Lower leg skin (tissue), 4 donors: ENCODE measurements around the gene MYD88. TPM values are rescaled to one million over a fixed set of nuclear protein-coding genes. Genes with fewer than 3 reads are reported as not detected.

ENCODE experiments used
- DNase-seq, 2 donors: peaks; one replicate each; pipeline ENCODE4 v3.0.0-alpha.2; 2019; ENCODE audit warnings: low spot score in 2 of 2
- H3K4me3 ChIP-seq: fragments of 200-600 bp; sonication (generic); 2 replicates; pipeline ENCODE4 v1.5.1; 2017; ENCODE audit warnings: mild to moderate bottlenecking, low read depth; ENCODE audit not compliant: poor library complexity, severe bottlenecking
- POLR2A ChIP-seq, 2 donors: fragments of 450-650 bp; IDR thresholded peaks; one replicate each; pipeline ENCODE4 v1.6.1; 2016 to 2017; ENCODE audit warnings: antibody characterized with exemption in 2 of 2, mild to moderate bottlenecking in 1 of 2, moderate library complexity in 1 of 2
- WGBS, 2 donors: methylation state at CpG; one replicate each; pipeline ENCODE4 v1.1.5; 2018; 5-methylcytosine and 5-hydroxymethylcytosine counted together
- intact Hi-C: fragments of 100-400 bp; cut with DNase I; formaldehyde crosslinking; loops from one replicate; pipeline ENCODE4 v1.15.0; 2023; ENCODE audit warnings: low total_unique reads
- total RNA-seq, 4 donors: library from RNA; depleted of rRNA; stranded (reverse); fragments of >200 nt; gene quantifications; one replicate each; pipeline ENCODE4 v1.1.0, GENCODE V29; 2016
- TF ChIP-seq, protein P1 (sequence below), 3 donors: fragments of 450-650 bp; IDR thresholded peaks; one replicate each; pipeline ENCODE4 v1.5.1; 2016; ENCODE audit warnings: antibody characterized with exemption in 3 of 3, mild to moderate bottlenecking in 3 of 3, moderate library complexity in 2 of 3

MYD88 gene
- total RNA-seq, 4 donors from 2014 or later: 22.9 to 32.2 (median 23.6) TPM

DNA sequence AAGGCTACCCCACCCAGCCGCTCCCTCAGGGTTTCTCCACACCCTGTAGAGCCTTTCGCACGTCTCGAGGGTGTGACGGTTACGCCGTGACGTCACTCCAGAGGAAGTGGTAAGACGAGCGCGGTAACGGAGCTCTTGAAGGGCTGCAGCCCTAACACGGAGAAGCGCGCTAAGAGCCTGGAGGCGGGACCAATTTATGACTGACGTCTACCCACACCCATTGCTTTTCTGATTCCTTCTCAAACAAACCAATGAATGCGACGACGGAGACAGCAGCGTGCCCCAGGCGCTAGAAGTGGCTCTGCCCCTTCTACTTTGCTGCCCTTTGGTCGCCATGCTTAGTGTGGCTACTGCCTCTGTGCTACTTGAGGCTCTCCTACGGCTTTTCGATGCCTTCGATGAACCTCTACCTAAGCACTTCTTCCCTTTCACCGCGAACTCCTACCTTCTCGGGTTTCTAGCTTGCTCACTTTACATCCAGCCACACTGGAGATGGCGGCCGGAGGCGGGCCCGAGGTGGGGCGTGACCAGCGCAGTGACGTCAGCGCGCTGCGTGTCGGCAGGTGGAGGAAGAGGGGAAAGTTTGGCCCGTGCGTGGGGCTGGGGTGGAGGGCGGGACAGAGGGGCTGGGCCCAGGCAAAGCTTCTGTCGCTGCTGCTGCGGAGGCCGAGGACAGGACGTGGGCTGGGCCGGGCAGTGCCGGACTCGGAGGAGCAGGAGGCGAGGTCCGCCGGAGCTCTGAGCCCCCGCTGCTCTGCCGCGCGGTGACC, 26.7 kb downstream of the MYD88 start, which contains the start of gene OXSR1:
Gene OXSR1 (plus strand): TSS at position 586 of the 770 bp plus-strand sequence. CDS start 340 bp downstream, outside the sequence.
- peak within 1 kb of the TSS; percentile 94 for H3K4me3 ChIP-seq
- intact Hi-C loops: loop anchor here (5.0 kb wide), 1 partner anchor 558 kb away; no protein-coding TSS in a partner anchor
- WGBS, 2 donors: 0 to 1% methylated on average over 50 to 52 of the region's 57 CpGs
- TF ChIP-seq, protein P1, sequence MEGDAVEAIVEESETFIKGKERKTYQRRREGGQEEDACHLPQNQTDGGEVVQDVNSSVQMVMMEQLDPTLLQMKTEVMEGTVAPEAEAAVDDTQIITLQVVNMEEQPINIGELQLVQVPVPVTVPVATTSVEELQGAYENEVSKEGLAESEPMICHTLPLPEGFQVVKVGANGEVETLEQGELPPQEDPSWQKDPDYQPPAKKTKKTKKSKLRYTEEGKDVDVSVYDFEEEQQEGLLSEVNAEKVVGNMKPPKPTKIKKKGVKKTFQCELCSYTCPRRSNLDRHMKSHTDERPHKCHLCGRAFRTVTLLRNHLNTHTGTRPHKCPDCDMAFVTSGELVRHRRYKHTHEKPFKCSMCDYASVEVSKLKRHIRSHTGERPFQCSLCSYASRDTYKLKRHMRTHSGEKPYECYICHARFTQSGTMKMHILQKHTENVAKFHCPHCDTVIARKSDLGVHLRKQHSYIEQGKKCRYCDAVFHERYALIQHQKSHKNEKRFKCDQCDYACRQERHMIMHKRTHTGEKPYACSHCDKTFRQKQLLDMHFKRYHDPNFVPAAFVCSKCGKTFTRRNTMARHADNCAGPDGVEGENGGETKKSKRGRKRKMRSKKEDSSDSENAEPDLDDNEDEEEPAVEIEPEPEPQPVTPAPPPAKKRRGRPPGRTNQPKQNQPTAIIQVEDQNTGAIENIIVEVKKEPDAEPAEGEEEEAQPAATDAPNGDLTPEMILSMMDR (IDR thresholded peaks at IDR 0.05): peak in 1 of 3 donors; percentile 6
- TF ChIP-seq POLR2A (IDR thresholded peaks at IDR 0.05): peak in 1 of 2 donors; percentile 39
- DNase-seq: peak; percentile 100

DNA sequence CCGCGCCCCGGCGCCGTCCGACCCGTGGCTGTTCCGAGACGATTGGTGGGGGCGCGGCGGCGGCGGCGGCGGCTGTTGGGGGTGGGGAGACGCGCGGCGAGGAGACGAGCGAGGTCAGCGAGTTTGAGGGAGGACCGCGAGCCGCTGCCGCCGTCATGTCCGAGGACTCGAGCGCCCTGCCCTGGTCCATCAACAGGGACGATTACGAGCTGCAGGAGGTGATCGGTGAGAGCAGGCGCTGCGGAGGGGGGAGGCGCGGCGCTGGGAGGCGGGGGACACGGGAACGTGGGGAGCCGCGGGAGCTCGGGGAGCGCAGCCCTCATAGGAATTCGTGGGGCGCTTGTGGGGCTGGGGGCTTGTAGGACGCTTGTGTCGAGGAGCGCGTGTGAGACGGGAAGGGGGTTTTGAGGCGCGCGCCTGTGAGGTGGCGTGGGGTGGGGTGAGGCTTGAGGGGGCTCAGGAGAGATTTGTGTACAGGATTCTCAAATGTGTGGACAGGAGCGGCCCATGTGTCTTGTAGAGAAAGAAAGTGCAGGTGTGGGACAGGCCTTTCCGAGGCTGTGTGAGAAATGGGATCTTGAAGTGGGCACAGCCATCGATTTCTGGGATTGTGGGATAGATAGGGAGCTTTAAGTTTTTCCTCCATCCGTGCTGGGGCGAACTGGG, 27.4 kb downstream of the MYD88 start:
- WGBS, 2 donors: 1% methylated on average over 40 to 56 of the region's 62 CpGs

DNA sequence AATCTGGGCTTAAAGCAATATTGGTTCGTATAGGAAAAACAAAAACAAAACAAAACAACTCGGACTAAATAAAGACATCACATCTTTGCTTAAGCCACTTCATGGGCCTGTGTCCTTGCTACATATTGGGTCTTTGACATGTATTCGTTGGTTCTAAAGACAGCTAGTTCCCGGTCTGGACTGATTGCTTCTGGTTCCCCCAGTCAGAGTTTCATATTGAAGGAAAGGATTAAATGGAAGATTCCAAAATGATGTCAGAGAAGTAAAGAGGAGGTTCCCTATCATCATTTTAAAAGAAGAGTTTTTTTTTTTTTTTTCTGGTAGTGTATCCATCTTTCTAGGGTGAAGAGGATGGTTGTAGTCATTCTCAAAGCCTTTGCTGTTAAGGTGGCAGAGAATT, 29.1 kb downstream of the MYD88 start:
- DNase-seq: no peak
- intact Hi-C loops: loop anchor here (2.0 kb wide), 1 partner anchor 49 kb away; no protein-coding TSS in a partner anchor
- H3K4me3 ChIP-seq: no peak overlapping the region
- 86 to 87% methylated on average over 4 of the region's 4 CpGs for WGBS, 2 donors
- TF ChIP-seq, protein P1 (IDR thresholded peaks at IDR 0.05): no peak
- no peak for TF ChIP-seq POLR2A (IDR thresholded peaks at IDR 0.05)

More for the DNA sequence above, 27.4 kb downstream of the MYD88 start:
- TF ChIP-seq, protein P1 (IDR thresholded peaks at IDR 0.05): peak in 1 of 3 donors; percentile 1
- TF ChIP-seq POLR2A (IDR thresholded peaks at IDR 0.05): no peak
- peak overlapping the region; percentile 94 for H3K4me3 ChIP-seq
- intact Hi-C loops: loop anchor here (2.0 kb wide), 1 partner anchor 47 kb away; no protein-coding TSS in a partner anchor
- DNase-seq: peak; percentile 42 to 92

DNA sequence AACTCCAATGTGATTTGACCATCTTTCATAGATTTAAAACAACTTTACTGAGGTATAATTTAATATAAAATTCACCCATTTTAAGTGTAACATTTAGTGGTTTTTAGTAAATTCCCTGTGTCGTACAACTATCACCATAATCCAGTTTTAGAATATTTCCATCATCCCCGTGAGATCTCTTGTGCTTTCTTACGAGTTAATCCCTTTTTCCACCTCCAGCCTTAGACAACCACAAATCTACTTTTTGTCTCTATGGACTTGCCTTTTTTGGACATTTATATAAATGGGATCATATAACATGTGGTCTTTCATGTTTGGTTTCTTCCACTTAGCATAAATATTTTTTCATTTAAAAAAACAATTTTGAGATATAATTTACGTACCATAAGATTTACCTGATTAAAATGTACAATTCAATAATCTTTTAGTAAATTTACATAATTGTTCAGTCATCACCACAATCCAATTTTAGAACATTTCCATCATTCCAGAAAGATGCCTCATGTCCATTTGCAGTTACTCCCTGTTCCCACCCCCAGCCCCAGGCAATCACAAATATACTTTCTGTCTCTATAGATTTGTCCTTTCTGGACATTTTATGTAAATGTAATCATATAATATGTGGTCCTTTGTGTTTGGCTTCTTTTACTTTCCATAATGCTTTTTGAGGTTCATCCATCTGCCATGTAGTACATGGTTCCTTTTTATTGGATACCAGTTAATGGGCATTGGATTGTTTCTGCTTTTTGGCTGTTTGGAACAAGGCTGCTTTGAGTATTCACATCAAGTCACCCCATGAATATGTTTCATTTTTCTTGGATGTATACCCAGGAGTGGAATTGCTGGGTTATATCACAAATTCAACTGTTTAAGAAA, 29.9 kb downstream of the MYD88 start:
- H3K4me3 ChIP-seq: no peak overlapping the region
- TF ChIP-seq POLR2A (IDR thresholded peaks at IDR 0.05): no peak
- TF ChIP-seq, protein P1 (IDR thresholded peaks at IDR 0.05): no peak
- no peak for DNase-seq
- intact Hi-C loops: no loop called here
- 85 to 86% methylated on average over 4 of the region's 4 CpGs for WGBS, 2 donors

DNA sequence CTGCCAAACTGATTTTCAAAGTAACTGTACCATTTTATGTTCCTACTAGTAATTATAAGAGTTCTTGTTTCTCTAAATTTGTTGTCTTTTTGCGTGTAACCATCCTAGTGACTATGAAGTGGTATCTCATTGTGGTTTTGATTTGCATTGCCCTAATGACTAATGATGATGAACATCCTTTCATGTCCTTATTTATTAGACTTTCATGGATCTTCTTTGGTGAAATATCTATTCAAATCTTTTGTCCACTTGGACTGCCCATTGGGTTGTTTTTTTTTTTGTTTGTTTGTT, 30.5 kb downstream of the MYD88 start:
- DNase-seq: no peak
- no peak for TF ChIP-seq POLR2A (IDR thresholded peaks at IDR 0.05)
- TF ChIP-seq, protein P1 (IDR thresholded peaks at IDR 0.05): no peak
- WGBS, 2 donors: 56 to 63% methylated on average over 1 of the region's 1 CpG
- intact Hi-C loops: no loop called here
- H3K4me3 ChIP-seq: no peak overlapping the region
